Right lobe of liver (tissue), 6 donors: ENCODE data around the gene IFRD2. TPM values are rescaled to one million over a fixed set of nuclear protein-coding genes. Genes with fewer than 3 reads are reported as not detected.
A peak's percentile ranks its signal among the peaks of the same experiment; 100 is the strongest.

Experiments used
- ATAC-seq, 4 donors: fragments of 200-7000 bp; cut with Tn5 transposase; one replicate each; pipeline ENCODE4 v1.9.1; 2020; ENCODE audit warnings: mild to moderate bottlenecking in 4 of 4, moderate library complexity in 4 of 4
- DNase-seq, 3 donors: peaks; one replicate each; pipeline ENCODE4 v3.0.0-alpha.2; 2020
- H3K27ac ChIP-seq, 3 donors: fragments of 200-600 bp; one replicate each; pipeline ENCODE4 v1.8.0; 2022
- H3K27me3 ChIP-seq, 2 donors: fragments of 200-600 bp; one replicate each; pipeline ENCODE4 v1.8.0; 2022
- H3K36me3 ChIP-seq, 4 donors: fragments of 200-600 bp; sonication (generic) in 1 of 4; one replicate each; pipeline versions ENCODE4 v1.5.1 to v1.8.0; 2017 to 2022; ENCODE audit warnings: control low read depth in 1 of 4
- H3K4me1 ChIP-seq, 4 donors: fragments of 200-600 bp; sonication (generic) in 1 of 4; one replicate each; pipeline versions ENCODE4 v1.5.1 to v1.8.0; 2017 to 2022; ENCODE audit warnings: control low read depth in 1 of 4
- H3K4me3 ChIP-seq, 3 donors: fragments of 200-600 bp; one replicate each; pipeline ENCODE4 v1.8.0; 2022
- H3K9me3 ChIP-seq, 4 donors: fragments of 200-600 bp; sonication (generic) in 1 of 4; one replicate each; pipeline versions ENCODE4 v1.5.1 to v1.8.0; 2017 to 2022; ENCODE audit warnings: control low read depth in 1 of 4
- CTCF ChIP-seq, 4 donors: fragments of 200-600 bp in 3 of 4; fragments of 450-650 bp in 1 of 4; IDR thresholded peaks; one replicate each; pipeline versions ENCODE4 v1.5.1 to v1.8.0; 2016 to 2022; ENCODE audit warnings: antibody characterized with exemption in 4 of 4, mild to moderate bottlenecking in 2 of 4
- POLR2A ChIP-seq: fragments of 450-650 bp; IDR thresholded peaks from one replicate; pipeline ENCODE4 v1.6.1; 2017; ENCODE audit warnings: antibody characterized with exemption, mild to moderate bottlenecking
- WGBS: methylation state at CpG from one replicate; pipeline ENCODE4 v1.1.6; 2018; ENCODE audit warnings: low coverage, low lambda C conversion rate; ENCODE audit not compliant: insufficient coverage; ENCODE audit errors: missing lambda C conversion rate; 5-methylcytosine and 5-hydroxymethylcytosine counted together
- intact Hi-C, 2 donors: fragments of 100-400 bp; cut with DNase I; formaldehyde crosslinking; loops; one replicate each; pipeline versions ENCODE4 v1.11.2 to v1.14.1; 2022
- total RNA-seq, 6 experiments: library from RNA; depleted of rRNA in 2 of 6; stranded (reverse); fragments of >200 nt in 2 of 6; fragmentation: NEBNext Ultra II Directional in 3 of 6; extraction: Animal tissue kit (Norgen Biotek cat#: 25700) in 3 of 6; gene quantifications; one replicate each; pipeline versions ENCODE4 v1.1.0 to v1.2.4, GENCODE V29; 2016 to 2023
- donor health status: DM: no; HTN: yes; CAD: no.
- donor health status: DM: no; HTN: no; CAD: no.
- donor health status: DM: no; HTN: no; CAD: no.
- donor health status: DM: no; HTN: yes; CAD: no.
- donor health status: DM: no; HTN: yes; CAD: no.

The IFRD2 gene
- total RNA-seq, 6 experiments from 2014 or later, result 40.8 to 71.0 (median 56.3) TPM

GRCh38 chr3:50325113-50325480, 32.9 kb upstream of the IFRD2 start:
- intact Hi-C loops, result loop anchor here in 1 of 2 donors (5.0 kb wide), 1 partner anchor 48 kb away; the partner anchor contains the start of gene LSMEM2
- no CpG with 5 or more reads among the region's 2 CpGs for WGBS
- Histone ChIP-seq H3K27me3 (no peaks in the 10 kb centered on the region), H3K36me3 (peaks cover 0 to 11% (median under 1%) of the 10 kb centered on the region in 4 donors), H3K4me1 (peaks cover 0 to 37% (median 17%) of the 10 kb centered on the region in 4 donors), H3K4me3 (no peak overlapping the region), H3K27ac (no peak overlapping the region), H3K9me3 (no peaks in the 10 kb centered on the region)
- DNase-seq (no peak), ATAC-seq (no peak)
- TF ChIP-seq CTCF (IDR thresholded peaks at IDR 0.05), result no peak
- TF ChIP-seq POLR2A, result no peak

DNA sequence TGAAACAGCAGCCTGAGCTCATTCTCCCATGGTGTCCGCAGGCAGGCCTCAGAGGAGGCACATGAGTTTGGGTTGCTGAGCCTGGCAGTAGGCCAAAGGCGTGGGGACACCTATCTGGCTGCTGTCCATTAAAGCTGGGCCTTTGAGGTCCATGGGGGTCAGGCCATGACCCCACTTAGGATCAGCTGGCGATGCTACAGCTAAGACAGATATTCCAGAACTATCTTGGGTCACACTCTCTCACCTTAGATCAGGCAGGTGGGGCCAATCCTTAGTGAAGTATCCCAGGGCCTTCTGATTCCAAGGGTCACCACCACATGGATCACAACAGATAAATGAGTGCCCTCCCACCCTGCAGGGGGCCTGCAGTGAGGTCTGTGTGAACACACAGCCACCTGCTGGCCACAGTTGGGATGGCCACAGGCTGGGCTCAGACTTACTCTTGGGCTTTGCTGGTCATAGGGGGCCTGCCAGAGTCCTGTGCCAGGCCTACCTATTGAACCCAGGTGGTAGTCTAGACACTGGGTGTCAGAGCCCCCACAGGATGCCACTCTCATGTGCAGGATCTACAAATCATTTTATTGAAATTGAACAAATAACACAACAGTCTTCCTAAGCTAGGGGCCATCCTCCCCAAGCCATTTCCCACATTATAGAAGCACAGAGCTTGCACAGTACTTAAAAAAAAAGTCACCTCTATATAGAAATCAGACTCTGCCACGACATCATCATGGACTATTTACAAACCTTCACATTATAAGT, 32.3 kb upstream of the IFRD2 start:
- H3K4me3 ChIP-seq, result no peak overlapping the region
- peak; percentile 20 to 44 (median 32) for ATAC-seq
- peaks cover 0 to 43% (median 20%) of the 10 kb centered on the region in 4 donors for H3K4me1 ChIP-seq
- peaks cover 0 to 7% (median 0%) of the 10 kb centered on the region in 4 donors for H3K36me3 ChIP-seq
- 0% methylated on average over 2 of the region's 4 CpGs for WGBS
- intact Hi-C loops, result loop anchor here (5.0 kb wide), 2 partner anchors 47 to 52 kb away; partner anchors contain the start of gene LSMEM2 (in 1 of the 2)
- peak overlapping the region; percentile 23 to 98 (median 98) for H3K27ac ChIP-seq
- H3K9me3 ChIP-seq, result no peaks in the 10 kb centered on the region
- peak; percentile 75 to 81 (median 78) for DNase-seq
- H3K27me3 ChIP-seq, result no peaks in the 10 kb centered on the region
- TF ChIP-seq POLR2A, result no peak
- TF ChIP-seq CTCF (IDR thresholded peaks at IDR 0.05), result peak; percentile 78 to 94 (median 84)

- TF ChIP-seq CTCF (IDR thresholded peaks at IDR 0.05), result peak in 1 of 4 donors; percentile 3
- TF ChIP-seq POLR2A, result no peak
- Histone ChIP-seq H3K27me3 (no peaks in the 10 kb centered on the region), H3K4me1 (peaks cover 0 to 51% (median 21%) of the 10 kb centered on the region in 4 donors), H3K9me3 (no peaks in the 10 kb centered on the region), H3K4me3 (no peak overlapping the region), H3K36me3 (peaks cover 0 to 8% (median 0%) of the 10 kb centered on the region in 4 donors), H3K27ac (peak overlapping the region in 2 of 3 donors; percentile 98)
- 17% methylated on average over 2 of the region's 5 CpGs for WGBS
- peak; percentile 2 to 39 (median 12) for ATAC-seq
- intact Hi-C loops, result loop anchor here in 1 of 2 donors (5.0 kb wide), 1 partner anchor 51 kb away; no protein-coding TSS in a partner anchor
- DNase-seq, result peak in 2 of 3 donors; percentile 65 to 70
These were observed 31.5 kb upstream of the IFRD2 start for GRCh38 chr3:50323614-50324199.

DNA sequence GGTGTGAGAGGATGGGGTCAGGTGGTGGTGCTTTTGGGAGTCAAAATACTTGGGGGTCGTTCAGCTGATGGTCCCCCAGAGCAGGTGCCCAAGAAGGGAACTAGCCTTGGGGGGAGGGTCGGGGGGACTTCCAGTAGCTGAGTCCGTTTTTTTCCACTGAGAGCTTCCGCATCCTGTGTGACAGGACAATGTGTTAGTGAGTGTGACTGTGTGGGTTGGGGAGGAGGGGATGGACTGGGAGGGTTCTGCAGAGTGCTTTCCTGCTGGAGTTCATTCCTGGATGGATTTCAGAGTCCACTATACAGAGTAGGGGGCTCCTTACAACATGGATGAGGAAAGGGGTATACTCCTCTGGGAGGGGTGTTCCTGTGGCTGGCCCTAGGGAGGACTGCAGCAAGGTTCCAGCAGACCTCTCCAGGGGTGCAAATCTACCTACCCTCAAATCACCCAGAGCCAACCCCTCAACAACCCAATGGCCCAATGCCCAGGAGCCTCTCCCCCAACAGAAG, 30.9 kb upstream of the IFRD2 start:
- WGBS, result 37% methylated on average over 3 of the region's 4 CpGs
- Histone ChIP-seq H3K36me3 (peaks cover 0 to 10% (median 1%) of the 10 kb centered on the region in 4 donors), H3K9me3 (no peaks in the 10 kb centered on the region), H3K4me3 (no peak overlapping the region), H3K4me1 (peaks cover 0 to 55% (median 21%) of the 10 kb centered on the region in 4 donors), H3K27me3 (no peaks in the 10 kb centered on the region), H3K27ac (peak overlapping the region; percentile 98 to 99 (median 98))
- TF ChIP-seq CTCF (IDR thresholded peaks at IDR 0.05) (no peak), POLR2A (no peak)
- DNase-seq (no peak), ATAC-seq (peak in 3 of 4 donors; percentile 6 to 13 (median 10))
- intact Hi-C loops, result loop anchor here in 1 of 2 donors (5.0 kb wide), 1 partner anchor 51 kb away; no protein-coding TSS in a partner anchor
